NCI-H1092 (cell line): ENCODE results near the gene PLXND1.
"Not testable (repeated sequence)": the region's sequence is repeated elsewhere in the genome, so short reads cannot be mapped to it uniquely, and the experiment has no call there.

ENCODE experiments used
- DNase-seq: peaks from one replicate; lab custom pipeline; 2025; lab: John Stamatoyannopoulos, UW

PLXND1 gene

DNA sequence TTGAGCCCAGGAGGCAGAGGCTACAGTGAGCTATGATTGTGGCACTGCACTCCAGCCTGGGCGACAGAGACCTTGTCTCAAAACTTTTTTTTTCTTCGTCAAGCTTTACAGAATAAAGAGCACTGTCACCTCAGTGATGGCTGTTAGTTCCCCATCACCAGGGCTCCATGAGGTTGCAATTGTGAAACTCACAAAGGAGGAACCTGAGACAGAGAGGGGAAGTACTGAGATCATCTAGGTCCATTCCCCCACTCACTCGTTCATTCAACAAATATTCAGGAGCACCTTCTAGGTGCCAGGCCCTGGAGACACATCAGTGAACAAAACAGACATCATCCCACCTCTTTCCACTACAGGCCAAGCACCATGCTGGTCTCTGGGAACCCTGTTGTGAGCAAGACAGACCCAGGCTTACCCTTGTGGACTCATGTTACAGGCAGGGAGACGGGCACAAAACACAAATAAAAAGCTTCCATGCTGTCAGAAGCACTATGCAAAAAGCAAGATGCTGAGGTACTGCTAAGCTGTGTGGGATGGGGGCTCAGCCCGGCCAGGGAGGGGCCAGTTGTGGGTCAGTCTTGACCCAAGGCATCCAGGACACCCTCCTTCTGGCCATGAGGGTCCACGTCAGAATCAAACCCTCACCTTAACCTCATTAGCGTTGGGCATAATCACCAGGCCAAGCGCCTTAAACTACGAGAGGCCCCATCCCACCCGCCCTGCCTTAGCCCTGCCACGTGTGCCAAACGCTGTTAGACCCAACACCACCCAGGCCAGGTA is 80.2 kb downstream of the PLXND1 start:
- no peak for DNase-seq

DNA sequence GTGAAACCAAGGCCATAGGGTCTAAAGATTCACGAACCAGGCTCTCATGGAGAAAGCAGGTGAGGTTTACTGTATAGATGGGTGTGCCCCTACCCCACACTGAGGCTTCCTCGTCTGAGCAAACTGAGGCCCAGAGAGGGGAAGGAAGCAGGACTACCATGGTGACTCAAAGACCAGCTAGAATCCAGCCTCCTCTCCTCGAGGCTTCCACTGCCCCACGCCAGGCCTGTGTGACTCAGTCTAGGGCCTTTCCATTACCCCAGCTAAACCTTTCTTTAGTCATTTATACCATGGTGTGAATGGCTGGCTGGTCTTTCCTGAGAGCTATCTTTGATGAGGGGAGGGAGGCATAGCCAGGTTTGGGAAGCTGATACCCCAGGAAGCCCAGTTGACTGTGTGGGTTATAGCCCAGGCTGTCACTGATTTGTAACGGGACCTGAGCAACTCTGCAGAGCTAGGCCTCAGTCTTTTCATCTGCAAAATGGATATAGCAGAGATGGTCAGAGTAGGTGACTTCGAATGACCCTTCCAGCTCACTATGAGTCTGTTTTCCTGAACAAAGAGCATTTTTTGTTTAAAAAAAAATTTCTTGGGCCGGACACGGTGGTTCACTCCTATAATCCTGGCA is 81.0 kb downstream of the PLXND1 start:
- DNase-seq: no peak

DNA sequence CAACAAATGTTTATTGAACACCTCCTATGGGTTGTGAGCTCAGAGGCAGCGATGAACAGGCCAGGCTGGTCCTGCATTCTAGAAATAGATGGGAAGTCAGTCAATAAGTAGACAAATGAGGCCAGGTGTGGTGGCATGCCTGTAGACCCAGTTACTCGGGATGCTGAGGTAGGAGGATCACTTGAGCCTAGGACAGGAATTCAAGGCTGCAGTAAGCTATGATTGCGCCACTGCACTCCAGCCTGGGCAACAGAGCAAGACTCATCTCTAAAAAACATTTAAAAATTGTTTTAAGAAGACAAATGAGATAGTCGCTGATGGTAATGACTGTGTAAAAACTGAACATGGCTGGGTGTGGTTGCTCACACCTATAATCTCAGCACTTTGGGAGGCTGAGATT is 82.4 kb downstream of the PLXND1 start:
- no peak for DNase-seq

DNA sequence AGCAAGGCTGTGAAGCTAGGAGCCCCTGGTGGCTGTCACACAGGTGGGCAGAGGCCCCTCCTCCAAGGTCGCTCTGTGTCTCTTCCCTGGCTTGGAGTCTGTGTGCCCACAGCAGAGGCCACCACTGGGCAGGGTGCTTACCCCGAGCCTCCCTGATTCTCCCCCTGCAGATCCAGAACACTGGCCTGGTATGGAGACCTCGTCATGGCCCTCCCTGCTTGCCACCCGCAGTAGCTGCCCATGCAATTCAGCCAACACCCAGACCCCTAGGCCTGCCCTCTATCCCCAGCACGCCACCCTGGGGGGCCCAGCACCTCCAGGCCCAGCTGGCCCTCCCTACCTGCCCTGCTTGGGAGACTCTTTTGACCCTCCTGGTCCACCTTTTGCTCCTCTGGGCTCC is 83.5 kb downstream of the PLXND1 start:
- DNase-seq: no peak

DNA sequence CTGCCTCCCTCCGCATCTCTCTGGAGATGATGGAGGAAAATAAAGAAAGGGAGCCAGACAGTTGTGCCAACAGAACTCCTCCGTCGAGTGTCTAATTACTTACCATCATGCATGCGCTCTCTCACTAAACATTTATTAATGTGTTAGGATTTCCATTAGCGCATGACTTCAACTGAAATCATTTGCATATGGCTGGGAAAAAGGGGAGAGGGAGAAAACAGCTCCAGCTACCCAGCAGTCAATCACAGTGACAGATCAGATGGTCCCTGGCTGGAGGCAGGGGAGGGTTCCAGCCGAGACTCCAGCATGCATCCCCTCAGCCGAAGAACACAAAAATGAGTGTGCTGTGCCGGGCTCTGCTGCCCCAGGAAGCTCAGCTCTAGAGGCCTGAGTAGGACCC is 84.9 kb downstream of the PLXND1 start:
- no peak for DNase-seq

DNA sequence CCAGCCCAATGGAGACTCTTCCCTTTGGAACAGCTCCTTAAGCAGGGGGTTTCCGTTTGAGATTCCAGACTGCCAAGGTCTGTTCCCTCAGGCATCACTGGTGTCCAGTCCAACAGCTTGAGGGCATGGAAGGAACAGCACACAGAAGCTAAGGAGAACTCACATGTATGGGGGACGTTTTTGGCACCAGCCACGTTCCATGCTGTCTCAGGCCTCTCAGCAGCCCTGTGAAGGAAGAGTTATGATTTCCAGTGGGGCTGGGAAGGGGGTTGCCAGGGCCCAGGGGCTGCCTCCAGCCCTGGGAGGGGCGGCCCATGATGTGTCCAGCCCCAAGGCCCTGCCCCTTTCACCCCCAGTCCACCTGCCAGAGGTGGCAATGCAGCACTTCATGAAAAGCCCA is 85.5 kb downstream of the PLXND1 start:
- no peak for DNase-seq

DNA sequence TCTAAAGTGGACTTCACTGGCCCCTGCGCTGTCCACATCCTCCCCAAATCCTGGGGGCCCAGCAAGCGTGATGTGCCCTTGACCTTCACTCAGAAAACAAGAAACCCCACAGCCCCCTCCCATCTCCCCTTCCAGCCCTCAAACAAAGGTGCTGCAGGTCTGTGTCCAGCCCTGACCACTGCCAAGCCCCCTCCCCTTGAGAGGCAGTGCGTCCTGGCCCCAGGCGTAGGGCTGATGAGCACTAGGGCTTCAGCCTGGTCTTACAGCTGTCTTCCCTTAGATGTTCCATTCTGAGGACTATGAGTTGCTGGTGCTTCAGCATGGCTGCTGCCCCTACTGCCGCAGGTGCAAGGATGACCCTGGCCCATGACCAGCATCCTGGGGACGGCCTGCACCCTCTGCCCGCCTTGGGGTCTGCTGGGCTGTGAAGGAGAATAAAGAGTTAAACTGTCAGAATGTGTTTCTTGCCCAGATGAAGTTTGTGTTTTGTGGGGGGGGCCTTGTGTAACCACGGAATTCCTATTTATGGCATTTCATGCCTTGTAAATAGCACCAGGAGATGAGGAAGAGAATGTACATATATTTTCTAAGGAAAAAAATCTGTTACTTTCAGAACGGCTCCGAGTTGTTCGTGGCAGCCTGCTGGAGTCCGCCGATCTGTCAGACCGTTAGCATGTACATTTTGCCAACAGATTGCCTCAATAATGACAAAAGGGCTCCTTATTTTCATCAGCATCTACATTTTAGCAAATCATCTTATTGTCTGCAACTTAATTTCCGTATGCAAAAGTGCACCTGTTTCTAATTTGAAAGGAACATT is 86.4 kb downstream of the PLXND1 start:
- no peak for DNase-seq

DNA sequence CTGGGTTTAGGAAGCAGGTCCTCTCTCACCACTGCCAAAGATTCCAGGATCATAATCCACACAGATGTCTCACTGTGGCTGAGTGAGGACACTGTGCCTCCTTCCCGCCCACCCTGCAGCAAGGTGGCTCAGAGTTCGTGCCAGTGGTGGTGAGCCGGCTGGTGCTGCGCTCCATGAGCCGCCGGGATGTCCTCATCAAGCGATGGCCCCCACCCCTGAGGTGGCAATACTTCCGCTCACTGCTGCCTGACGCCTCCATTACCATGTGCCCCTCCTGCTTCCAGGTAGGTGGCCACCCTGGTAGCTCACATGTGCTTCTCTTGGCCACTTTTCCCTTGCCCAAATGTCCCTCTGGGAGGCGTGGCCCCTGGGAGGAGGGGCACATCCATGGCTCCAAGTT is 87.0 kb downstream of the PLXND1 start:
- no peak for DNase-seq

DNA sequence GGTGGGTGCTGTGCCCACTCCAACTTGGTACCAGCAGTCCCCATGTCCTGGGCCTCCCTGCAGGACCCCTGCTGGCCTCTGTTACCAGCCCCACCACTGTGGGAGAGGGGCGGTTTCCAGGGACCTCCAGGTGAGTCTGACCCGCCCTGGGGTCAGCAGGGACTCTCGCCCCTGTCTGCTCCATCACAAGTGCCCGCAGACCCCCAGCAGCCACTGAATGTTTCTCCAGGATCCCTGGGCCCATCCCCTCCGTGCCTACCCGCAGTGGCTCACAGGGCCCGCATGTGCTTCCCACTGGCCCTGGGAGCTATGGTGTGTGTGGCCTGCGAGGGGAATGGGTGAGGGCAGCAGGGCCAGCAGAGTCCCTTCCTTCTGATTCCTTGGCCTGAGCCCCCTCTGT is 87.9 kb downstream of the PLXND1 start:
- no peak for DNase-seq

DNA sequence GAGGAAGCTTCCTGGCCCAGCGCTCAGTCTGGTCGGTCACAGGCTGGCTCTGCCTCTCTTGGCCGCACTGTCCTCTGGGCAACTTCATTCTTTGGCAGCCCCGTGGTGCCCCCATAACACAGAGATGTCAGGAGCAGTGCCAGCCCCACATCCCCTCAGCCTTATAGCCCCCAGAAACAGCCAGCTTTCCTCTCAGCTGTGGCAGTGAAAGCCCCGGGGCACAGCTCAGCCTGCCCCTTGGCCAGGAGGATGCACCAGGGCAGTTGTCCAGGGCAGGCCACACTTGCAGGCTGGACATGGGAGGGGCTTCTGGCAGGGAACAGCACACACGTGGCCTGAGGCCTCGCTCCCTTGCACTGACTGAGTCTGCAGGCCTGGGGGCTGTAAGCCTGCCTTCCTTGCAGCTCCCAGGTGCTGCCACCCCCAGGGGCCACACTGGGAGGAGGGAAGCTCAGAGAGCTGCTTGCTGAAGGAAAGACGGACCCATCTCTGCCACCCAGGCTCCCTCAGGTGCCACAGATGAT is 88.4 kb downstream of the PLXND1 start:
- no peak for DNase-seq

DNA sequence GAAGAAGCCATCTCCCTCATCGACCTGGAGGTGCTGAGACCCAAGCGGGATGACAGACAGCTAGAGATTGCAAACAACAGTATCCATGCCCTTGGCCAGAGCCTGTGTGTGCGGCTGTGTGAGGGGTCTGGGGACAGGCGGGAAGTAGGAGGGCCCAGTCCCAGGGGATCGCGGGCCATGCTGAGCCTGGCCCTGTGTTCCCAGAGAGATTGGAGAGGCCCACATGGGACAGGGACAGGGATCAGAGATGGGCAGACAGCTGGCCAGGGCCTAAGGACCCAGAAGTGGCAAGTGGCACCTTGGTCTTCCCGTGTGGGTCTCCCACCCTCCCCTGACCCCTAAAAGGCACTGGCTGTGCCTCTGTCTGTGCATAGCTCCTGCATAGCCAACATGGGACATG is 89.0 kb downstream of the PLXND1 start:
- no peak for DNase-seq

DNA sequence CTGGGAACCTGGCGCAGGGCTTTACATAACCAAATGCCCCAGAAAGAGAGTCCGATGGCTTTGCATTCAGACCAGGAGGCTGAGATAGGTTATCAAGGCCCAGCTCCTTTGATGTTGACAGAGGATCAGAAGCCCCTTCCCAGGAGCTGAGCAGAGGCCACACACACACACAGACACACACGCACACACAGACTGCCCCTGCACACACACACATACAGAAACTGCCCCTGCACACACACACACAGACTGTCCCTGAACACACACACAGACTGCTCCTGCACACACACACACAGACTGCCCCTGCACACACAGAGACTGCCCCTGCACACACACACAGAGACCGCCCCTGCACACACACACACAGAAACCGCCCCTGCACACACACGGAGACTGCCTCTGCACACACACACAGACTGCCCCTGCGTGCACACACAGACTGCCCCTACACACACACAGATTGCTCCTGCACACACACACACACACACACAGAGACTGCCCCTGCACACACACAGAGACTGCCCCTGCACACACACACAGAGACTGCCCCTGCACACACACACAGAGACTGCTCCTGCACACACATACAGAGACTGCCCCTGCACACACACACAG is 90.5 kb downstream of the PLXND1 start:
- not testable (repeated sequence) for DNase-seq

DNA sequence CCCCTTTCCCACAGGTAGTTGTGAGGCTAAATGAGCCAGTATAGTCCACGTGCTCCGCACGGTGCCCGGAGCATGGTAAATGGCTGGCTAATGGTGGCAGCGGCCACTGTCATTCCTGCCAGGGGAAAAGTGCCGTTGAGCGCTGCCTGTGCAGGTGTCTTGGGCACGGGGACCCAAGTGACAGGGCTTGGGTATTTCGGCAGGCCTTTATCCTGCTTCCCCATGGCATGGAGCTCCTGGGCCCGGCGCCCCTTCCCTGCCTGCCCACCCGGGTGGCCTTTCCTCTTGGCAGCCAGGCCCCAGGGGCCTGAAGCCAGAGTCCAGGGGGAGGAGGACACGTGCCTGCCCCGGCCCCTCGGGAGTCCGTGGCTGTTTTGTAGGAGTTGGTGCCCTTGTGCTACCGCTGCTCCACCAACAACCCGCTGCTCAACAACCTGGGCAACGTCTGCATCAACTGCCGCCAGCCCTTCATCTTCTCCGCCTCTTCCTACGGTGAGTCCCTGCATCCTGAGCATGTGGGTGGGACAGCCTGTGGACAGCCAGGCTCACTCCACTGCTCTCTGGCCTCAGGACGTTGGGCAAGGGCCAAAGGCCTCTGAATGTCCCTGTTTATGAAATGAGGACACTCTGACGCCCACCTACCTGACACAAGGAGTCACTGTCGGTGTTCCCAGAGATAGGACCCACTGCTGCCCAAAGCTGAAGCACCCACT is 91.2 kb downstream of the PLXND1 start:
- not testable (repeated sequence) for DNase-seq

DNA sequence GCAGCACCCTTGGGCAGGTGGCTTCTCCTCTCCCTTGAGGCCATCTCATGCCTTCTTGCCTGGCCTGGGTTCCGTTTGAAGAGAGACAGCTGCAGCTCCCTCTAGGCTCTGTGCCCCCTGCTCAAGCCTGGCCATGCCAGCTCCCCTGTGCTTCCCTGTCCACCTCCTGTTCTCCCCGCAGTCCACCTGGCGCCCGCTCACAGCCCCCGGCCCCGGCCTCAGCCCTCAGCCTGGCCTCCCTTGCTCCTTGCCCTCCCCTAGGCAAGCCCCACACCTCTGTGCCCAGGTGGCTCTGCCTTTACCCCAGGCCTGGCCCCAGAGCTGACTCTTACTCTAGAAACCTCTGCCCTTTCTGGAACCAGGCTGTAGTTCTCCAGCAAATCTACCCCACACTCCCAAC is 91.9 kb downstream of the PLXND1 start:
- DNase-seq: no peak

DNA sequence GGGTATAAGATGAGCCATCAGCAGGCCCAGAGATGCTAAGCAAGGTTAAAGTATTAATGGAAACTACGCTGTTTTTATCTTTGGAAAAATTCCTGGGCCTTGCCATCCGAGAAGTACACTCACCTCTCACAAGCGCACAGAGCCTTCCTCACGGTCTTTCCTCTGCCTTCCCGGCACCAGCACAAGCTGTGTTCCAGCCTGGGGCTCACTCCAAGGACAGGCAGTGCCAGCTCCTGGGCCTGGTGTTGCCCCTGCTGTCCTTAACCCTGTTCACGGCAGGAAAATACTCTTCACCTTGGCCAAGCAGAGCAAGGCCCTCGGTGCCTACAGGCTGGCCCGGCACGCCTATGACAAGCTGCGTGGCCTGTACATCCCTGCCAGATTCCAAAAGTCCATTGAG is 92.4 kb downstream of the PLXND1 start:
- DNase-seq: no peak

DNA sequence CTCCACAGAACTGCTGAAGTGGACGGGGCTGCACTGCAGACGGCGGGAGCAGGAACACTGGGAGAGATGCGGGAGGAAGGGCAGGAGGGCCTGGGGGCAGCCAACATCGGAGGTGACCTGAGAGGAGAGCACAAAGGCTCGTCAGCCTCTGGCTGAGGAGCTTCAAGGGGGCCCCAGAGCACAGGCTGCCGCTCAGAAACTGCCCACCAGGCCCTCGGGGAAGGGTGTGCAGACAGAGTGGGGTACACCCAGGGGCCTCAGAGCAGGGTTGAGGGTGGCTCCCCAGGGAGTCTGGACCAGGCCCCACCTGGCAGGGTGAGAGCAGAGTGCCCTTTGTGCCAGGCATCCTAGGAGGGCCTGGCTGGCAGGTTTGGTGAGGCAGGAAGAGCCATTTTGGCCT is 92.8 kb downstream of the PLXND1 start:
- DNase-seq: no peak

DNA sequence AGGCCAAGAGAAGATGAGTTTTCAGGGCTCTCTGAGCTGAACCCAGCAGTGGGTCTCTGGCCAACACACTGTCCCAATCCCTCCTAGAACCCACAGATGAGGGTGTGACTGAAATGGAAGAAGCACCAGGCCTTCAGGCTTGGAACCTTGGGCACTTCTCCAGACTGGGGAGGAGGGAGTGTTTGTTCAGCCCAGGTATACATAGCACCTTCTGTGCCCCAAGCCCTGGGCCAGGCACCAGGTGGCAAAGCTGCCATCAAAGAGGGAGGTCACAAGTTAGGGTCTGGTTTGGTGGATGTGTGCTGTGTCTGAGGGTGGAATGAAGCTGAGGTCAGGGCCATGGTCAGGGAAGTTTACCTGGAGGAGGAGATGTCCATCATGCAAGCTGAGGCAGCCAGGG is 93.9 kb downstream of the PLXND1 start:
- DNase-seq: no peak

DNA sequence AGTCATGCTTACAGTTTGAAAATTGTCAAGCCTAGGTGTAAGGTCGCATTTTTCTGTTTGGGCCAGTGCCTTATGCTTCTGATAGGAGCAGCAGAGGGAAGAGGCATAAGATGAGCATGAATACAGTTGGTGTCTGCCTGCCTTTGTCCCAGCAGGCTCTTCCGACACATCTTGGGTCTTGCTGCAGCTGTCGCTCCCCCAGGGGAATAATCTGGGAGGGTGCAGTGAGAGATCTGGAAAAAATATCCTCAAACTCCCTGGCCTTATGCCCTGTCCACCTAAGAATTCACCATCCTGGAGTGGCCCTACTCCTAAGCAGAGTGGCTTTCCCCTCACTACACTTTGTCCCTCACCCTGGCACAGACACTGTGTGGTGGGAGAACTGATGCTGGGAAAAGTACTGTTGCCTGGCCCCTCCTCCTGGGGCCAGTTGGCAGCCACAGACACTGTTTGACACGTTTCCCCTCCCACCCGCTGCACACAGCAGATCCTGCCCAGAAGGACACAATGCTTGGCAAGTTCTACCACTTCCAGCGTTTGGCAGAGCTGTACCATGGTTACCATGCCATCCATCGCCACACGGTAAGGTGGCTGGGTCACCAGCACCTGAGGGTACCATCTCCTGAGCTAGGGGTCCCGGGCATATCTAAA is 99.2 kb downstream of the PLXND1 start:
- peak; percentile 43 for DNase-seq

DNA sequence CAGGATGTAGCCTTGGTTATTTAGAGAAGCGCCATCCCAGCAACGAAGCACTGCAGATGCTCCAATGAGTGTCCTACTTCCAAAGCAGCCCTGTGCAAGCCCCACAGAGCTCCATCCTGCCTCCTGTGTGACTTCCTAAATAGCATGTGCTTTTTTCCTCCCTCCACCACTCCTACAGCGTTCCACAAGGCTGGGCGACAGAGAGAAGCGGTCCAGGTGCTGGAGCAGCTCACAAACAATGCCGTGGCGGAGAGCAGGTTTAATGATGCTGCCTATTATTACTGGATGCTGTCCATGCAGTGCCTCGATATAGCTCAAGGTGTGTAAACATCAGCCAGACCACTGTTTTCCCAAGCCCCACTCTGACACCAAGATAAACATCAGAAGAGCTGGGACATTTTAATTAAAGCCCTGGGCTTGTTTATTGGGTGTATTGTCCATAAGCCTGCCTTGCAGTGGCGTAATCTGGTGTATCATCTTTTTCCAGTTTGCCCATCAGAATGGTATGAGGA is 100.2 kb downstream of the PLXND1 start:
- peak; percentile 86 for DNase-seq

DNA sequence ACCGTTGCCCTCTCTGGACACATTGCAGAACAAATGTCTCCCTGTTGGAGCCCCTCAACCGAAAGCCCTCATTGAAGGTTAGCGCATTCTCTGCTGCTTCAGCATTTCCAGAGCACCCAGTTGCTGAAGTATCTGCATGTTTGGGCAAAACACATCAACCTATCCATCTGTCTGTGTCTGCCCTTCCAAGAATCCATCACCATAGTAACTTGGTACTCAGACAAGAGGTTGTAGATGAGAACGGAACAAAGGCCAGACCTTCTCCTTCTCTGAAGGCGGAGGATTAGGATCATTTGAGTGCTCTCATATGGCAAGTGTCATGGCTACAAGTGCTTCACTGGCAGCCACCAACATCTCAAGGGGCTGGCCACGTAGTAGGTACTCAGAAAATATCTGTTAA is 101.1 kb downstream of the PLXND1 start:
- DNase-seq: peak; percentile 19
